ENCODE measurements around the gene CIRBP.
A peak's percentile ranks its signal among the peaks of the same experiment; 100 is the strongest.

Gene CIRBP

DNA sequence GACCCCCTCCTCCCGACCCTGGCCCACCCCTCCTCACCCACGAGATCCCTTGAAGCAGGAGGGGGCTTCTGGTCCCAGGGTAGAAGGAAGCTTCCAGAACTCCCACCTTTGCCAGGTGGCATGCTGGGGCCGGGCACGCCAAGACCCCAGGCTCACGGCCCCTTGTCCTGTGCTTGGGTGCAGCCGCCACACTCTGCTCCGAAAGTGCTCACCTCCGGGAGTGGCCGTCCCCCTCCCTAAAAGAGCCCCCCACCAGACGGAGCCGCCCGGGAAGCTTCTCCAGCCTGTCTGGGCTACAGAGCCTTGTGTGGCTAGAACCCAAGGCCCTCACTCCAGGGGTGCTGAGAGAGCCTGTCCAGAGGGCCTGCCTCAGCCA lies 14.8 kb downstream of the CIRBP start:
- Histone ChIP-seq H3K4me1 (ENCODE audit: control insufficient read depth, low read depth, low read length) (no peaks in the 10 kb centered on the region), H3K79me2 (ENCODE audit: control insufficient read depth, insufficient read depth, low read length) (no peaks in the 10 kb centered on the region), H2BK5ac (ENCODE audit: low read length) (no peak overlapping the region), H3K9ac (ENCODE audit: low read length) (no peak overlapping the region), H4K8ac (ENCODE audit: low read depth, low read length) (no peak overlapping the region), H2BK15ac (replicated peaks; ENCODE audit: low read depth) (no peak overlapping the region), H2AK5ac (ENCODE audit: low read length) (no peak overlapping the region), H3K79me1 (ENCODE audit: low read length) (no peaks in the 10 kb centered on the region), H3K23ac (ENCODE audit: low read length) (no peak overlapping the region), H3K4me2 (ENCODE audit: low read length) (no peak overlapping the region), H3K27me3 (ENCODE audit: insufficient read depth, low read length, poor library complexity) (no peaks in the 10 kb centered on the region), H3K36me3 (ENCODE audit: control insufficient read depth, insufficient read depth, low read length) (peaks cover 2% of the 10 kb centered on the region), H3K4me3 (ENCODE audit: low read length) (no peak overlapping the region), H3K4ac (ENCODE audit: low read depth, low read length) (no peak overlapping the region), H3K56ac (ENCODE audit: low read length) (no peak overlapping the region), H3K27ac (ENCODE audit: low read depth, low read length) (no peak overlapping the region), H3K18ac (ENCODE audit: low read length) (no peak overlapping the region), H2BK120ac (ENCODE audit: low read depth, low read length) (no peak overlapping the region), H4K5ac (ENCODE audit: low read length) (no peak overlapping the region)
- no CpG with 5 or more reads among the region's 12 CpGs for WGBS (ENCODE audit: extremely low coverage, insufficient coverage, low lambda C conversion rate)
- no peak for DNase-seq

- DNase-seq, result no peak
- no peak overlapping the region for H3K4me3 ChIP-seq (ENCODE audit: low read length)
- H3K79me2 ChIP-seq (ENCODE audit: control insufficient read depth, insufficient read depth, low read length), result no peaks in the 10 kb centered on the region
- no peak overlapping the region for H4K8ac ChIP-seq (ENCODE audit: low read depth, low read length)
- H3K9ac ChIP-seq (ENCODE audit: low read length), result no peak overlapping the region
- no peak overlapping the region for H2BK15ac ChIP-seq (replicated peaks; ENCODE audit: low read depth)
- H3K56ac ChIP-seq (ENCODE audit: low read length), result no peak overlapping the region
- no peak overlapping the region for H3K27ac ChIP-seq (ENCODE audit: low read depth, low read length)
- H2AK5ac ChIP-seq (ENCODE audit: low read length), result no peak overlapping the region
- H3K36me3 ChIP-seq (ENCODE audit: control insufficient read depth, insufficient read depth, low read length), result no peaks in the 10 kb centered on the region
- no peaks in the 10 kb centered on the region for H3K27me3 ChIP-seq (ENCODE audit: insufficient read depth, low read length, poor library complexity)
- H3K23ac ChIP-seq (ENCODE audit: low read length), result no peak overlapping the region
- H3K4me2 ChIP-seq (ENCODE audit: low read length), result no peak overlapping the region
- no CpG with 5 or more reads among the region's 20 CpGs for WGBS (ENCODE audit: extremely low coverage, insufficient coverage, low lambda C conversion rate)
- no peaks in the 10 kb centered on the region for H3K4me1 ChIP-seq (ENCODE audit: control insufficient read depth, low read depth, low read length)
- H2BK120ac ChIP-seq (ENCODE audit: low read depth, low read length), result no peak overlapping the region
- H4K5ac ChIP-seq (ENCODE audit: low read length), result no peak overlapping the region
- no peaks in the 10 kb centered on the region for H3K79me1 ChIP-seq (ENCODE audit: low read length)
- H3K4ac ChIP-seq (ENCODE audit: low read depth, low read length), result no peak overlapping the region
- H3K18ac ChIP-seq (ENCODE audit: low read length), result no peak overlapping the region
- H2BK5ac ChIP-seq (ENCODE audit: low read length), result no peak overlapping the region
Measured at GRCh38 chr19:1284293-1284978, 15.3 kb downstream of the CIRBP start.

DNA sequence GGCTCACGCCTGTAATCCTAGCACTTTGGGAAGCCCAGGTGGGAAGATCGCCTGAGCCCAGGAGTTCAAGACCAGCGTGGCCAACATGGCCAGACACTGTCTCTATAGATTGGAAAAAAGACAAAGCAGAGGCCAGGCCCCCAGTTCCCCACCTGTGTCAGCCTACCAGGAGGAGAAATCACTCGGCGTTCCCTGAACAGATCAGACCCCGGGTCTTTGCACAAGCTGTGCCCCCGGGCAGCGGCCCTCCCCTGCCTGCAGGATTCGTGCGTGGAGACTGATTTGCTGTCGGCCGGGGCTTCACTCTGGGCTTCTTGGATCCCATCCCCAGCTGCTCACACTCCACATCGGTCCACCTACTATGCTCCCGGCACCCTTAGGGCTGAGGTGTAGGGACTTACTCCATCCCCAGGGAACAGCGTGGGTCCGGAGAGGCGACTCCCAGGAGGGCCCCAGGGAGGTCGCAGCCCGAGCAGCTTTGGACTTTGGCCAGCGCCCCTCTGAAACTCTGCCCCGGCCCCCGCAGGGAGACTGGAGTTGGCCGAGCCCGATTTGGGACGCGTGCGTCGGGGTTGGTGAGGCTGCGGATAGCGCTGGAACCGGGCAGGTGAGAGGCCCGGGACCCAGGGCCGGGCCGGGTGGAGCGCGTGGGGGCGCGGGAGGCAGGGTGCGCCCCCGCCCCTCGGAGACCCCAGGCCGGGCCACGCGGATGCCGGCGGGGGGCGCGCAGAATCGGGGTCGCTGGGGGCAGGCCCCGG lies 16.0 kb downstream of the CIRBP start:
- H3K56ac ChIP-seq (ENCODE audit: low read length), result peak overlapping the region; percentile 76
- peak overlapping the region; percentile 57 for H3K9ac ChIP-seq (ENCODE audit: low read length)
- no peaks in the 10 kb centered on the region for H3K36me3 ChIP-seq (ENCODE audit: control insufficient read depth, insufficient read depth, low read length)
- H3K4ac ChIP-seq (ENCODE audit: low read depth, low read length), result no peak overlapping the region
- H3K18ac ChIP-seq (ENCODE audit: low read length), result peak overlapping the region; percentile 4
- H4K5ac ChIP-seq (ENCODE audit: low read length), result no peak overlapping the region
- no peaks in the 10 kb centered on the region for H3K27me3 ChIP-seq (ENCODE audit: insufficient read depth, low read length, poor library complexity)
- WGBS (ENCODE audit: extremely low coverage, insufficient coverage, low lambda C conversion rate), result no CpG with 5 or more reads among the region's 51 CpGs
- no peak overlapping the region for H3K27ac ChIP-seq (ENCODE audit: low read depth, low read length)
- no peak overlapping the region for H2BK15ac ChIP-seq (replicated peaks; ENCODE audit: low read depth)
- DNase-seq, result no peak
- H2BK5ac ChIP-seq (ENCODE audit: low read length), result no peak overlapping the region
- no peak overlapping the region for H3K4me2 ChIP-seq (ENCODE audit: low read length)
- no peak overlapping the region for H2AK5ac ChIP-seq (ENCODE audit: low read length)
- H4K8ac ChIP-seq (ENCODE audit: low read depth, low read length), result no peak overlapping the region
- H3K79me1 ChIP-seq (ENCODE audit: low read length), result no peaks in the 10 kb centered on the region
- H3K4me1 ChIP-seq (ENCODE audit: control insufficient read depth, low read depth, low read length), result no peaks in the 10 kb centered on the region
- H3K4me3 ChIP-seq (ENCODE audit: low read length), result no peak overlapping the region
- H3K23ac ChIP-seq (ENCODE audit: low read length), result no peak overlapping the region
- no peak overlapping the region for H2BK120ac ChIP-seq (ENCODE audit: low read depth, low read length)
- H3K79me2 ChIP-seq (ENCODE audit: control insufficient read depth, insufficient read depth, low read length), result no peaks in the 10 kb centered on the region

- Histone ChIP-seq H2BK15ac (replicated peaks; ENCODE audit: low read depth) (no peak within 1 kb of the TSS), H3K4me2 (ENCODE audit: low read length) (peak within 1 kb of the TSS; percentile 31), H2BK120ac (ENCODE audit: low read depth, low read length) (no peak within 1 kb of the TSS), H2BK5ac (ENCODE audit: low read length) (no peak within 1 kb of the TSS), H4K5ac (ENCODE audit: low read length) (no peak within 1 kb of the TSS), H3K79me1 (ENCODE audit: low read length) (no peaks in the 10 kb centered on the region), H4K8ac (ENCODE audit: low read depth, low read length) (no peak within 1 kb of the TSS), H3K79me2 (ENCODE audit: control insufficient read depth, insufficient read depth, low read length) (no peaks in the 10 kb centered on the region), H3K9ac (ENCODE audit: low read length) (peak within 1 kb of the TSS; percentile 57), H2AK5ac (ENCODE audit: low read length) (no peak within 1 kb of the TSS), H3K23ac (ENCODE audit: low read length) (peak within 1 kb of the TSS; percentile 7), H3K27me3 (ENCODE audit: insufficient read depth, low read length, poor library complexity) (no peaks in the 10 kb centered on the region), H3K56ac (ENCODE audit: low read length) (peak within 1 kb of the TSS; percentile 81), H3K27ac (ENCODE audit: low read depth, low read length) (no peak within 1 kb of the TSS), H3K18ac (ENCODE audit: low read length) (peak within 1 kb of the TSS; percentile 28), H3K36me3 (ENCODE audit: control insufficient read depth, insufficient read depth, low read length) (no peaks in the 10 kb centered on the region), H3K4me3 (ENCODE audit: low read length) (no peak within 1 kb of the TSS), H3K4me1 (ENCODE audit: control insufficient read depth, low read depth, low read length) (no peaks in the 10 kb centered on the region), H3K4ac (ENCODE audit: low read depth, low read length) (peak within 1 kb of the TSS; percentile 67)
- DNase-seq, result no peak
- no CpG with 5 or more reads among the region's 113 CpGs for WGBS (ENCODE audit: extremely low coverage, insufficient coverage, low lambda C conversion rate)
Measured at GRCh38 chr19:1285737-1286360, 16.7 kb downstream of the CIRBP start, which contains the start of gene EFNA2. TSS of gene EFNA2 (plus strand) at chr19:1285873. CDS start at chr19:1286169, 296 bp downstream.

GRCh38 chr19:1286487-1287353 lies 17.6 kb downstream of the CIRBP start:
- peak overlapping the region; percentile 28 for H3K18ac ChIP-seq (ENCODE audit: low read length)
- no peaks in the 10 kb centered on the region for H3K27me3 ChIP-seq (ENCODE audit: insufficient read depth, low read length, poor library complexity)
- H3K79me1 ChIP-seq (ENCODE audit: low read length), result no peaks in the 10 kb centered on the region
- peak overlapping the region; percentile 67 for H3K4ac ChIP-seq (ENCODE audit: low read depth, low read length)
- no peak overlapping the region for H2BK5ac ChIP-seq (ENCODE audit: low read length)
- H3K4me2 ChIP-seq (ENCODE audit: low read length), result peak overlapping the region; percentile 31
- DNase-seq, result no peak
- H3K23ac ChIP-seq (ENCODE audit: low read length), result peak overlapping the region; percentile 7
- no peak overlapping the region for H3K27ac ChIP-seq (ENCODE audit: low read depth, low read length)
- WGBS (ENCODE audit: extremely low coverage, insufficient coverage, low lambda C conversion rate), result no CpG with 5 or more reads among the region's 38 CpGs
- no peaks in the 10 kb centered on the region for H3K36me3 ChIP-seq (ENCODE audit: control insufficient read depth, insufficient read depth, low read length)
- H4K8ac ChIP-seq (ENCODE audit: low read depth, low read length), result no peak overlapping the region
- H3K79me2 ChIP-seq (ENCODE audit: control insufficient read depth, insufficient read depth, low read length), result no peaks in the 10 kb centered on the region
- H4K5ac ChIP-seq (ENCODE audit: low read length), result no peak overlapping the region
- peak overlapping the region; percentile 50 for H3K9ac ChIP-seq (ENCODE audit: low read length)
- H3K56ac ChIP-seq (ENCODE audit: low read length), result peak overlapping the region; percentile 58
- H2BK15ac ChIP-seq (replicated peaks; ENCODE audit: low read depth), result no peak overlapping the region
- no peak overlapping the region for H2AK5ac ChIP-seq (ENCODE audit: low read length)
- no peak overlapping the region for H3K4me3 ChIP-seq (ENCODE audit: low read length)
- H3K4me1 ChIP-seq (ENCODE audit: control insufficient read depth, low read depth, low read length), result no peaks in the 10 kb centered on the region
- H2BK120ac ChIP-seq (ENCODE audit: low read depth, low read length), result no peak overlapping the region
